ENCODE data around the gene IFNA10. TPM values are rescaled to one million over a fixed set of nuclear protein-coding genes. Genes with fewer than 3 reads are reported as not detected.
"Not testable (repeated sequence)": the region's sequence is repeated elsewhere in the genome, so short reads cannot be mapped to it uniquely, and the experiment has no call there.

The IFNA10 gene
- not detected for total RNA-seq

GRCh38 chr9:21207043-21207442, at the start of gene IFNA10:
TSS of gene IFNA10 (minus strand) at chr9:21207143. CDS start at chr9:21207097, 46 bp downstream.
- H3K9me3 ChIP-seq; ATAC-seq; H3K4me1 ChIP-seq; H3K27ac ChIP-seq; in situ Hi-C loops (cut with MboI; ENCODE audit: low sequenced_read_pairs in 4 of 4); H3K36me3 ChIP-seq; H3K27me3 ChIP-seq; DNase-seq; intact Hi-C loops (cut with DNase I; ENCODE audit: low total_unique reads); H3K4me3 ChIP-seq: not testable (repeated sequence)

- TF ChIP-seq CTCF (IDR thresholded peaks at IDR 0.05 in 4 of 5, conservative IDR thresholded peaks at IDR 0.05 in 1 of 5), result no peak
- H3K4me3 ChIP-seq, result no peak overlapping the region
- no peaks in the 10 kb centered on the region for H3K9me3 ChIP-seq
- ATAC-seq, result no peak
- H3K27me3 ChIP-seq, result no peaks in the 10 kb centered on the region
- no peak overlapping the region for H3K27ac ChIP-seq
- no peaks in the 10 kb centered on the region for H3K4me1 ChIP-seq
- intact Hi-C loops (cut with DNase I; ENCODE audit: low total_unique reads) (no loop called here), in situ Hi-C loops (cut with MboI; ENCODE audit: low sequenced_read_pairs in 4 of 4) (no loop called here)
- DNase-seq, result no peak
- no peaks in the 10 kb centered on the region for H3K36me3 ChIP-seq
These were observed 48.7 kb upstream of the IFNA10 start for GRCh38 chr9:21255538-21256212.

- H3K27ac ChIP-seq, result no peak overlapping the region
- peak; percentile 50 to 51 for ATAC-seq
- H3K4me3 ChIP-seq, result no peak overlapping the region
- no peaks in the 10 kb centered on the region for H3K4me1 ChIP-seq
- in situ Hi-C loops (cut with MboI; ENCODE audit: low sequenced_read_pairs in 4 of 4), result no loop called here
- peaks cover 0 to 3% (median 0%) of the 10 kb centered on the region in 3 donors for H3K27me3 ChIP-seq
- no peaks in the 10 kb centered on the region for H3K36me3 ChIP-seq
- intact Hi-C loops (cut with DNase I; ENCODE audit: low total_unique reads), result no loop called here
- TF ChIP-seq CTCF (IDR thresholded peaks at IDR 0.05 in 4 of 5, conservative IDR thresholded peaks at IDR 0.05 in 1 of 5) (peak in 2 of 5 experiments; percentile 17 to 29), POLR2A (IDR thresholded peaks at IDR 0.05) (no peak)
- DNase-seq, result peak; percentile 23 to 24
- no peaks in the 10 kb centered on the region for H3K9me3 ChIP-seq
These were observed 46.0 kb upstream of the IFNA10 start for GRCh38 chr9:21252721-21253547.

- H3K36me3 ChIP-seq, result no peaks in the 10 kb centered on the region
- no peak overlapping the region for H3K27ac ChIP-seq
- DNase-seq (no peak), ATAC-seq (no peak)
- H3K4me1 ChIP-seq, result no peaks in the 10 kb centered on the region
- no peaks in the 10 kb centered on the region for H3K9me3 ChIP-seq
- H3K4me3 ChIP-seq, result no peak overlapping the region
- in situ Hi-C loops (cut with MboI; ENCODE audit: low sequenced_read_pairs in 4 of 4), result no loop called here
- TF ChIP-seq POLR2A (IDR thresholded peaks at IDR 0.05) (no peak), CTCF (IDR thresholded peaks at IDR 0.05 in 4 of 5, conservative IDR thresholded peaks at IDR 0.05 in 1 of 5) (no peak)
- intact Hi-C loops (cut with DNase I; ENCODE audit: low total_unique reads), result no loop called here
- H3K27me3 ChIP-seq, result peaks cover 0 to 3% (median 0%) of the 10 kb centered on the region in 3 donors
These were observed 44.7 kb upstream of the IFNA10 start for GRCh38 chr9:21251638-21252037.

- ATAC-seq (no peak), DNase-seq (no peak)
- in situ Hi-C loops (cut with MboI; ENCODE audit: low sequenced_read_pairs in 4 of 4) (no loop called here), intact Hi-C loops (cut with DNase I; ENCODE audit: low total_unique reads) (no loop called here)
- H3K36me3 ChIP-seq, result no peaks in the 10 kb centered on the region
- peaks cover 0 to 3% (median 0%) of the 10 kb centered on the region in 3 donors for H3K27me3 ChIP-seq
- H3K27ac ChIP-seq, result no peak overlapping the region
- H3K4me1 ChIP-seq, result no peaks in the 10 kb centered on the region
- H3K9me3 ChIP-seq, result no peaks in the 10 kb centered on the region
- no peak overlapping the region for H3K4me3 ChIP-seq
- TF ChIP-seq CTCF (IDR thresholded peaks at IDR 0.05 in 4 of 5, conservative IDR thresholded peaks at IDR 0.05 in 1 of 5) (no peak), POLR2A (IDR thresholded peaks at IDR 0.05) (no peak)
These were observed 44.2 kb upstream of the IFNA10 start for GRCh38 chr9:21251190-21251589.

Measured in gastrocnemius medialis (tissue), 4 donors.